ENCODE data around the gene CNN3. TPM values are rescaled to one million over a fixed set of nuclear protein-coding genes. Genes with fewer than 3 reads are reported as not detected.

Gene CNN3
- total RNA-seq, 4 donors from 2014 or later: 22.4 to 96.2 (median 59.7) TPM

DNA sequence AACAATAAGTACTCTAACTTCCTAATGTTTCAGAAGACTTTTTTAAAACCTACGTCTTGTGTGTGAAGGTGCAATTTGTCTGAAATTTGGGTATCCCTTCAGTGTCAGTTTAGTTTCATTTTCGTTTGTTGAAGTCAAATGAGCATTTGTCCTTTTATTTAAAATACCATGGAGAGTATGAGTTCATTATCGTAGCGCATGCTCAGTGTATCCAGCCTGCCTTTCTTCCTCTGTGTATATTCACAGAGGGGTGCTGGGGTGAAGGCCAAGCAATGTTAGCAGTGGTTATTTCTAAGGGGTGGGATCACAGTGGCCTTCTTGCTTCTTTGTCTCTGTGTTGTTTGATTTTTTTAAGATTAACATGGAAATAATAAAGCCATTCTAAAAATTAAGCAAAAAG is 43.2 kb downstream of the CNN3 start:
- 31 to 34% methylated on average over 4 of the region's 4 CpGs for WGBS, 2 donors (ENCODE audit: low coverage in 1 of 2)
- no peak for DNase-seq
- no peaks in the 10 kb centered on the region for H3K9me3 ChIP-seq
- H3K36me3 ChIP-seq: no peaks in the 10 kb centered on the region
- peaks cover 0 to 8% (median 4%) of the 10 kb centered on the region in 4 donors for H3K4me1 ChIP-seq
- no peaks in the 10 kb centered on the region for H3K27me3 ChIP-seq
- H3K4me3 ChIP-seq: no peak overlapping the region
- TF ChIP-seq EP300 (IDR thresholded peaks at IDR 0.05; ENCODE audit: low read depth) (no peak), POLR2AphosphoS5 (IDR thresholded peaks at IDR 0.05) (no peak), POLR2A (IDR thresholded peaks at IDR 0.05) (no peak)
- TF ChIP-seq, protein P1, sequence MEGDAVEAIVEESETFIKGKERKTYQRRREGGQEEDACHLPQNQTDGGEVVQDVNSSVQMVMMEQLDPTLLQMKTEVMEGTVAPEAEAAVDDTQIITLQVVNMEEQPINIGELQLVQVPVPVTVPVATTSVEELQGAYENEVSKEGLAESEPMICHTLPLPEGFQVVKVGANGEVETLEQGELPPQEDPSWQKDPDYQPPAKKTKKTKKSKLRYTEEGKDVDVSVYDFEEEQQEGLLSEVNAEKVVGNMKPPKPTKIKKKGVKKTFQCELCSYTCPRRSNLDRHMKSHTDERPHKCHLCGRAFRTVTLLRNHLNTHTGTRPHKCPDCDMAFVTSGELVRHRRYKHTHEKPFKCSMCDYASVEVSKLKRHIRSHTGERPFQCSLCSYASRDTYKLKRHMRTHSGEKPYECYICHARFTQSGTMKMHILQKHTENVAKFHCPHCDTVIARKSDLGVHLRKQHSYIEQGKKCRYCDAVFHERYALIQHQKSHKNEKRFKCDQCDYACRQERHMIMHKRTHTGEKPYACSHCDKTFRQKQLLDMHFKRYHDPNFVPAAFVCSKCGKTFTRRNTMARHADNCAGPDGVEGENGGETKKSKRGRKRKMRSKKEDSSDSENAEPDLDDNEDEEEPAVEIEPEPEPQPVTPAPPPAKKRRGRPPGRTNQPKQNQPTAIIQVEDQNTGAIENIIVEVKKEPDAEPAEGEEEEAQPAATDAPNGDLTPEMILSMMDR (IDR thresholded peaks at IDR 0.05): no peak
- H3K27ac ChIP-seq: peak overlapping the region; percentile 64 to 70 (median 68)
- in situ Hi-C loops (cut with MboI; ENCODE audit: low pct_ligation_motif_present in 1 of 4, low pct_unique_long_range_greater_than_20kb in 1 of 4, low sequenced_read_pairs in 3 of 4) (no loop called here), intact Hi-C loops (cut with DNase I; ENCODE audit: low total_unique reads) (no loop called here)

DNA sequence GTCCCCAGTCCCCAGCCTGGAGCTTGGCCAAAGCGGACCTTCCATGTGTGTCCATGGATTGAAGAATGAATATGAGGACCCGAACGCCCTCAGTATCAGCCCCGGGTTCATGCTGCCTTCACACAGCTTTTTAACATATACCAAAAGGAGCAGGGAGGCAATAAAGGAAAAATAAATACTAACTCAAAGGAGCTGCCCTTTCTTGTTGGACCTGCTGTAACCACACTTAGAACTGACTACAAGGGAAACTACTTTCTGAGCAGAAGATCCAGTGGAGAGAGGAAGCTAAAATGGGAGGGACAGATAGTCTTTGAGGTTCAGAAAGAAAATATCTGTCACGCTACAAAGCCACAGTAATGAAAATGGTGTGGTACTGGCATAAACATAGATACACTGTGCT is 48.6 kb downstream of the CNN3 start:
- Histone ChIP-seq H3K36me3 (no peaks in the 10 kb centered on the region), H3K4me3 (no peak overlapping the region), H3K9me3 (no peaks in the 10 kb centered on the region), H3K27ac (no peak overlapping the region), H3K4me1 (peaks cover 0 to 6% (median under 1%) of the 10 kb centered on the region in 4 donors), H3K27me3 (no peaks in the 10 kb centered on the region)
- intact Hi-C loops (cut with DNase I; ENCODE audit: low total_unique reads) (no loop called here), in situ Hi-C loops (cut with MboI; ENCODE audit: low pct_ligation_motif_present in 1 of 4, low pct_unique_long_range_greater_than_20kb in 1 of 4, low sequenced_read_pairs in 3 of 4) (no loop called here)
- TF ChIP-seq POLR2AphosphoS5 (IDR thresholded peaks at IDR 0.05) (no peak), EP300 (IDR thresholded peaks at IDR 0.05; ENCODE audit: low read depth) (no peak), POLR2A (IDR thresholded peaks at IDR 0.05) (no peak)
- TF ChIP-seq, protein P1 (IDR thresholded peaks at IDR 0.05): no peak
- DNase-seq: no peak
- WGBS, 2 donors (ENCODE audit: low coverage in 1 of 2): 94% methylated on average over 5 of the region's 5 CpGs

DNA sequence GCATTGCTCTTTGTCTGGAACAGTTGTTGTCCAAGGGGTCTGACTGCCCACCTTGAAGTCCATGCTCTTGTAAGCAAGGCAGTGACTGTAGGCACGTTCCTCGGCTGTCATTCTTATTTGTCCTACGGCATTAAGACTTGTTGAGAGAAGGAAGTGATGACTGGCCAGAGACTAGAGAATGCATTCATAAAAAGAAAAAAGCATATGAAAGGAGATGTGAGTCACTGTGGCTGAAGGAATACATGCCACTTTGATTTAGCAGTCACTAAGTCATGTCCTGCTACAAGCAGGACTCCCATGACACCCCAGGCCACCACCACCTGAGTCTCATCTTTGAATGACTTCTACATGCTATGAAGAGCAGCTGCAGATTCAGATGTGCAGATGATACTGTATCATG is 50.5 kb downstream of the CNN3 start:
- Histone ChIP-seq H3K4me3 (no peak overlapping the region), H3K9me3 (no peaks in the 10 kb centered on the region), H3K27ac (no peak overlapping the region), H3K27me3 (no peaks in the 10 kb centered on the region), H3K36me3 (peaks cover 0 to 6% (median 0%) of the 10 kb centered on the region in 4 donors), H3K4me1 (peaks cover 0 to 11% (median 1%) of the 10 kb centered on the region in 4 donors)
- DNase-seq: no peak
- WGBS, 2 donors (ENCODE audit: low coverage in 1 of 2): 90 to 96% methylated on average over 3 of the region's 3 CpGs
- no peak for TF ChIP-seq POLR2AphosphoS5 (IDR thresholded peaks at IDR 0.05)
- intact Hi-C loops (cut with DNase I; ENCODE audit: low total_unique reads): no loop called here
- in situ Hi-C loops (cut with MboI; ENCODE audit: low pct_ligation_motif_present in 1 of 4, low pct_unique_long_range_greater_than_20kb in 1 of 4, low sequenced_read_pairs in 3 of 4): no loop called here

DNA sequence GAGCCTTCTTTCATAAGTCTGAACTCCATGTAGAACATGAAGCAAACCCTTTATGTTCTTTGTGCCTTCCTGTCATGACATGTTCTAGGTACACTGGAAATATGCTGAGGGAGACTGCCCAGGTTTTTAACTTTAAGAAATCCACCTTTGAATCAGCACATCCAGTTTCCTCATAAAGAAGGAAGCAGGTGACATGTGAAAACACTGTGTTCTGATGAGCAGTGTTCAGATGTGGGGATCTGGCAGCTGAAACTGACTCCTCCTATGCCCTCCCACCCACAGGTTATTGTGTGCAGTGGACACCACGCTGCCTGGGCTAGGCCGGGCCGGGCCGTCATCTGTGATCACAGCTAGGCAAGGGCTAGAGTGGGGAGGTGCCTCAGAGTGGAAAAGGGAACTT is 51.1 kb downstream of the CNN3 start:
- intact Hi-C loops (cut with DNase I; ENCODE audit: low total_unique reads) (no loop called here), in situ Hi-C loops (cut with MboI; ENCODE audit: low pct_ligation_motif_present in 1 of 4, low pct_unique_long_range_greater_than_20kb in 1 of 4, low sequenced_read_pairs in 3 of 4) (no loop called here)
- Histone ChIP-seq H3K27ac (no peak overlapping the region), H3K9me3 (no peaks in the 10 kb centered on the region), H3K4me3 (no peak overlapping the region), H3K36me3 (peaks cover 0 to 7% (median 0%) of the 10 kb centered on the region in 4 donors), H3K4me1 (peaks cover 0 to 11% (median 1%) of the 10 kb centered on the region in 4 donors), H3K27me3 (no peaks in the 10 kb centered on the region)
- WGBS, 2 donors (ENCODE audit: low coverage in 1 of 2): 80% methylated on average over 4 of the region's 4 CpGs; no CpG with 5 or more reads in 1 of the 2 donors
- no peak for TF ChIP-seq EP300 (IDR thresholded peaks at IDR 0.05; ENCODE audit: low read depth)
- TF ChIP-seq, protein P1 (IDR thresholded peaks at IDR 0.05): no peak
- no peak for TF ChIP-seq POLR2A (IDR thresholded peaks at IDR 0.05)
- TF ChIP-seq POLR2AphosphoS5 (IDR thresholded peaks at IDR 0.05): no peak
- DNase-seq: no peak

DNA sequence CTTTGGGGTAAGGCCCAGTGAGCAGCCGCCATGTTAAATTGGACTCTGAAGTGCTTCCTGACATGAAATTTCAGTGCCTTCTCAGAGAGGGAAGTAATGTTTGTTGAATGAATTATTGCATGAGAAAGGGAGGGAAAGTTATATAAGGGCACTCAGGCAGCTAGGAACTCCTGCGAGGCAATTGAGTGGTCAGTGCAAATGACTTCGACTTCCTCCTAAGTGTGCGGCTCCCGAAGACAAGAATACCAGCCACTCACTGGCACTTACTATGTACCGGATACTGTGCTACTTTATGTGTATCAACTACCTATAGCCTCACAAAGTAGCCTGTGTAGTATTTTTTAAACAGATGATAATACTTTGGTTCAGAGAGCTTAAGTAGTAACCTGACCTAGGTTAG is 52.5 kb downstream of the CNN3 start:
- WGBS, 2 donors (ENCODE audit: low coverage in 1 of 2): 87 to 95% methylated on average over 5 to 6 of the region's 6 CpGs
- Histone ChIP-seq H3K4me1 (peaks cover 0 to 11% (median 1%) of the 10 kb centered on the region in 4 donors), H3K36me3 (peaks cover 0 to 7% (median 0%) of the 10 kb centered on the region in 4 donors), H3K9me3 (no peaks in the 10 kb centered on the region), H3K4me3 (no peak overlapping the region), H3K27me3 (no peaks in the 10 kb centered on the region), H3K27ac (peak overlapping the region; percentile 24 to 72 (median 38))
- in situ Hi-C loops (cut with MboI; ENCODE audit: low pct_ligation_motif_present in 1 of 4, low pct_unique_long_range_greater_than_20kb in 1 of 4, low sequenced_read_pairs in 3 of 4) (loop anchor here in 3 of 4 donors (25.0 kb wide), 1 partner anchor 363 kb away; the partner anchor contains the start of gene RWDD3 (in 3 of the 3)), intact Hi-C loops (cut with DNase I; ENCODE audit: low total_unique reads) (no loop called here)
- TF ChIP-seq EP300 (IDR thresholded peaks at IDR 0.05; ENCODE audit: low read depth) (no peak), POLR2AphosphoS5 (IDR thresholded peaks at IDR 0.05) (no peak), POLR2A (IDR thresholded peaks at IDR 0.05) (no peak)
- TF ChIP-seq, protein P1 (IDR thresholded peaks at IDR 0.05): no peak
- no peak for DNase-seq

All from transverse colon (tissue), 4 donors.